Kasumi-1 (cell line): ENCODE measurements around the gene TMEM97.
A peak's percentile ranks its signal among the peaks of the same experiment; 100 is the strongest.

Experiments used
- DNase-seq, 2 experiments: peaks; one replicate each; lab custom pipeline; 2025; lab: John Stamatoyannopoulos, UW

Gene TMEM97

DNA sequence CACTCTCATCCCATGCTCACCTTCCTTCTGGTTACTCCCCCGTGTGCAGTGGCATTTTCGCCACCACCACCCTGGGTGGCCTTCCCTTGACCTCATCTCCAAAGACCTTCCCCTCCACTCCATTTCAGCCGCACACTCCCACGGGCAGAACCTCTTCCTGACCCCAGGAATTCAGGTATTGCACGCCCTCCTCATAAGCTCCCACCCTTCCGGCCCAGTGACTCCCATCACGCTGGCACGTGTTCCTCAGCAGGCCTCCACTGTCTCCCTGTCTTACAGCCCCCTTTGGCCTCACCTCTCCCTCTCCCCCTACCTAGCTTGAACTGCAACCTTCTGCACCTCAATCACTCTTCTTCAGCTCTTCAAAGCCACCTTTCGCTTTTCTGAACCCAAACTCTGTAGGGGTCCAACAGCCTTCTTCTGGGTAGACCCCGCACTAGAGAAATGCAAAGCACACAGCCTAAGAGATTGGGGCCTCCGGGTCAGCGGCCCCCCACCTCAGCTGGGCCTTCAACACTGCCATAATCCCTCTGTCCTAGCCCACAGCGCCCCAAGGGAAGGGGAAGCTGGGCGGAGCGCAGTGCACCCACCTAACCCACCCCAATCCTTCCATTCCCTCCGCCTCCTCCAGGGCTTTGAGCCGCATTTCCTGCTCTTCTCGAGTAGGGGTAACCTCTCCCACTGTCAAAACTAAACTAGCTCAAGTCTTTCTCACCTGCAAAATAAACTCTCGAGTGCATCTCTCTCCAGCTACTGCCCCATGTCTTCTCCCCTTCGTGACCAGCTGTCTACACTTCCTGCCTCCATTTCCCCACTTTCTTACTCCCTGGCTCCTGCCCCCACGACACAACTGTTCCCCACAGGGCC is 1.7 kb upstream of the TMEM97 start:
- no peak for DNase-seq

DNA sequence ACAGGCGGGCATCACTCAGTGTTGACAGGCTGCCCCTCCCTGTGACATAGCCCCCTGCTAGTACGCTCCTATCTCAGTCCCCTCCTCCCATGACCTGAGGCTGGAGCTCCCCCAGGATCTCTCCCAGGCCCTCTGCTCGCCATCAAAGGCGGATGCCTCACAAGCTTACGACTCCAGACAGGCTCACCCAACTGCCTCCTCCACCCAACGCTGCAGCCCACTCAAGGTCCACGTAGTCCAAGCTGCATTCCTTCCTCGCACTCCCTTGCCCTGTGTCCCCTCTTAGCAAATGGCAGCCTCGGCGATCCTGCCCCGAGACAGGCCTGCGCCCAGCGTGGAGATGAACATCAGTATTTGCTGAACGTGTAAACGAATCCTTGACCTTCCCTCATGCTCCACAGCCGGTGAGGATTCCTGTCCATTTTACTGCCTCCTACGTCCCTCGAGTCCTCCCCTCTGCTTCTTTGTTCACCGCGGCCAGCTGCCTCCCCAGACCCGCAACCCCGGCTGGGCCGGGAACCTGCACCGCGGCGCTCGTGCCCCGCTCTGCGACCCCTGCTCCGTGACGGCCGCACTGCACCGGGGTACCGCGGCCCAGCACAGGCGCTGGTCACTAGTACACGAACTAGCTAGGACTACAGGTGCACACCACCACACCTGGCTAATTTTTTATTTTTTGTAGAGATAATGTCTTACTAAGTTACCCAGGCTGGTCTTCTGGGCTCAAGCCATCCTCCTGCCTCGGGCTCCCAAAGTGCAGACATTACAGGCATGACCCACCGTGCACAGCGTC is 838 bp upstream of the TMEM97 start:
- DNase-seq = peak in 1 of 2 experiments; percentile 37

DNA sequence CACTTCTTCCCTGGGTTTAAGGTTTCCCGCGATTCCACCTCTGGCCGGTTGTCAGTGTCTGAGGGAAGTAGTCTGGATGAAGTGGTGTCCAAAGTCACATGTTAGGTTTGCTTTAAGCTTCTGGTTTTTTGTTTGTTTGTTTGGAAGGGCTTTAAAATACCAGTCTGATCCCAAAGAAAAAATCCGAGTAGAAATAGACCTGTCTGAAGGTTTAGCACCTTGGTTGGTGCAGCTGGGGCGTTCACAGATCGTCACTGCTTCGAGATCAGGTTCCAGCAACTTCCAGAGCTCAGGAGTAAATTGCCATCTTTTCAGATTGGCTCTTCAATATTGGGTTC is 567 bp downstream of the TMEM97 start:
- peak; percentile 20 to 45 for DNase-seq

DNA sequence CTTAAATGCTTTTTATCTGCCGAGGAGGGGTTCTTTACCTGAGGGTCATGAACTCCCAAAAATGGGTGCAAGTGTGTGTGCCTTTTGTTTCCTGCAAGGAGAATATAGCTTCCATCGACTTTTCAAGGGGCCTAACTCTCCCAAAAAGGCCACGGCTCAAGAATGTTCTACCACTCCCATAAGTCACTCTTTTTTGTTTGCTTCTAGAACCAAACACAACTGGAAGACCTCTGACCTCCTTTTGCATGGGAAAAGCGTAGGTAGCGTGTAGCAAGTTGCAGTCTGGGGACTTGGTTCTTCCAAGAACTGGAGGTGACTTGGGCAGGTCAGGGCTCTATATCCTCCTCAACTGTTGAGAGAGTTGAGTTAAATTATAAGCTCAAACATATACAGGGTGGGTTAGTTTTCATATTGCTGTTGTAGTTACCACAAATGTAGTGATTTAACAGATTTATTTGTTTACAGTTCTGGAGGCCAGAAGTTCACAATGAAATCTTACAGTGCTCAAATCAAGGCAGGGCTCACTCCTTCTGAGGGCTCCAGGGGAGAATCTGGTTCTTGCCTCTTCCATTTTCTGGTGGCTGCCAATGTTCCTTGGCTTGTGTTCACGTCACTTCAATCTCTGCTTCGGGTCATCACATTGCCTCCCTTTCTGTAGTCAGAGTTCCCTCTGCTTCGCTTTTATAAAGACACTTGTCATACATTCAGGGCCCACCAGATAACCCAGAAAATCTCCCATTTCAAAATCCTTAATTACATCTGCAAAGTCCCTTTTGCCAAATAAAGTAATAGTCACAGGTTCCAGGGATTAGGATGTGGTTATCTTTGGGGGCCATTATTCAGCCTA is 1.4 kb downstream of the TMEM97 start:
- DNase-seq = no peak

DNA sequence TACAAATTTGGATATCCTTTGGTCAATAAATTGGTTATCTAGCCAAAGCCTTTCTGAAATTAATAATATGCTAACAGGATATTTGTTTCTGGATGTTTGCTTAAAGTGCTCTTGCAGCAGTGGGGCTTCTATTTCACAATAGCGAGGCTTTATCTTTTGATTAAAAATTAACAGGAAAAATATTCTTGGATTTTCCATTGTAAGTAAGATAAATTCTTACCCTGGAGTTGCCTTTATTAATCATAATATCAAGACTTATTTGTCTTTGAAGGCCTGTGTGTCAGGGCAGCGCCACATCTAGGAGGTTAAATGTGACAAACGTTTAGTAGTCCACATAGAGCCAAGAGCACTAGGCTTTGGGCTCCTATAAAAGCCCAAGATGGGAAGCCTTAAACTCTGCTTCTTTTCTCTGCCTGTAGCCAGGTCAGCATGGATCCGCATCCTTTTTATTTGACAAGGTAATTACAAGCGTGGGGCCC is 5.3 kb downstream of the TMEM97 start:
- no peak for DNase-seq

DNA sequence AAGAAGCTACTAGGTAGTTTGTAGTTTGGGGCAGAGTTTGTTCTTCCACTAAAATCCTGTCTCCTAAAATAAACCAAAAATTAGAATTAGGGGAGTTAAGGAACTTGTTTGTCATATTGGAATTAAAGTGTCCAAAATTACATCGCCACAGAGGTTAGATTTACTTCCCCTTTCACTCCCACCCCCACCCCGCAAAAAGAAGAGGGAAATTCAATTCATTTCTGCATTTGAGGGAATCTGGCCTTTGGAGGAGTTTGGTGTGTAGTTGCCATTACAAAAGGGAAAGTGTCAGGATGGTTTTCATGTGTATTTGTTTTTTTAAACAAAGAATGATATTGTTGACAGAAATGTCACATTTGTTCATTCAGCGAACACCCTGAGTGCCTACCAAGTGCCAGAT is 5.8 kb downstream of the TMEM97 start:
- peak; percentile 14 to 22 for DNase-seq

DNA sequence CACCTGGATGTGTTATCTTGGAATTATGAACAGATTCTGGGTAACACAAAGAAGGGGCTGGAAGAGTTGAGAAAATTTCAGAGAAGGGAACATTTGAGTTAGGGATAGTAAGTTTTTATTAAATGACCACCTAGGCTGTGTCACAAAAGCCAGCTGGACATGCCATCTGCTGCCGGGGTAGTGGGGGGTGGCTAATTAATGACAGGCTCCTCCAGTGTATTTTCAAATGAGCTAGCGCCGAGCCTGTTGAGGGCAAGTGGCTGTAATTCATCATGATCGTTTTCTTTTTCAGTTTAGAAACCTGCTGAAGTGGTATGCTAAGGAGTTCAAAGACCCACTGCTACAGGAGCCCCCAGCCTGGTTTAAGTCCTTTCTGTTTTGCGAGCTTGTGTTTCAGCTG is 6.2 kb downstream of the TMEM97 start:
- DNase-seq = no peak

DNA sequence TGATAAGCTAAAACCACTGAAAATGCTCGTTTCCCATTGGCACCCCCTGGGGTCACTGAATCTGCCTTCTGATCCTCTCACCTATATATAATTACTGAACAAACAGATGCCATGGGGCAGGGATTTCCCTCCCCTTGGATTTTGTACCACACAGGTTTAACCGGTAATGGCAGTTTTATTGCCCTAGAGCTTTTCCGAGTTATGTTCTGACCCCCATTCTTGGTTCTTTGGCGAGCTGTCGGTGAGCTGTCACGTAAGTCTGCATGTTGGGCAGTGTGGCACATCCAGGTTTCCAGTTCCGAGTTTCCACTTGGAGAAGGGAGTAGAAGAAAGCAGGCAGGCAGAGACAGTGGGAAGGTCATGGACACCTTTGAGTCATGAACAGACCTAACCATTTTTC is 7.1 kb downstream of the TMEM97 start:
- no peak for DNase-seq

DNA sequence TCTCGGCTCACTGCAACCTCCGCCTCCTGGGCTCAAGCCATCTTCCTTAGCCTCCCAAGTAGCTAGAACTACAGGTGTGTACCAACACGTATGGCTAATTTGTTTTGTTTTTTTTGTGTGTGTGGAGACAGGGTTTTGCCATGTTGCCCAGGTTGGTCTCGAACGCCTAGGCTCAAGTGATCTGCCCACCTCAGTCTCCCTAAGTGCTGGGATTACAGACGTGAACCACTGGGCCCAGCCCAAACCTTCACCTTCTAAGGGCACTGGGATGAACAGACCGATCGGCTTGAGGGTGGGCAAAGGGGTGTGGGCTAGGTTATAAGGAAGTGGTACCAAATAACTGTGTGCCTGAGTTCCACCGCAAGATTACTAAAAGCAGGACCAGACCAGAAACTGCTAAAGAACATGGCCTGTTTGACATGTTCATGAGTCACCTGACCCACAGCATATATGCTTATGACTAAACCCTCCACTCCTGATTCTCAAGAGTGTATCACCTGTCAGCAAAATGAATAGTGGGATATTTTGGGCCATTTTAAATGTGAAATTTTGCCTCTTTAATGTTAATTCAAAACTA is 8.1 kb downstream of the TMEM97 start:
- DNase-seq = no peak

DNA sequence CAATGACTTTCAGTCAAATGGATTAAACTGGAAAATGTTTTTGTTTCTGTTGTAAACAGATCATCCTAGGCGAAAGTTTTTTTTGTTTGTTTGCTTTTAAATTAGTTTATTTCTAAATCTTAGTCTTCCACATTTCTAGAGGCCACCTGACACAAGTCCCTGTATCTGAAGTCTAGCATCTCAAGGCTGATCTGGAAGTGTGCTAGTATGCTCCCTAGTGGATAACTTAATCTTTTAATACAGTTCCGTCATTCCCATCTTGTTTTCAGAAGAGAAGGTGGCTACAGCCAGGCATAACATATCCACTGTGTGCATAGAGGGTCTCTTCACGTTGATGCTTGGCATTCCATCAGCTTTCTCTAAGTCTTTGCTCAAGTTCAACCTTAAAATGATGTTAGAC is 8.7 kb downstream of the TMEM97 start:
- peak in 1 of 2 experiments; percentile 9 for DNase-seq

DNA sequence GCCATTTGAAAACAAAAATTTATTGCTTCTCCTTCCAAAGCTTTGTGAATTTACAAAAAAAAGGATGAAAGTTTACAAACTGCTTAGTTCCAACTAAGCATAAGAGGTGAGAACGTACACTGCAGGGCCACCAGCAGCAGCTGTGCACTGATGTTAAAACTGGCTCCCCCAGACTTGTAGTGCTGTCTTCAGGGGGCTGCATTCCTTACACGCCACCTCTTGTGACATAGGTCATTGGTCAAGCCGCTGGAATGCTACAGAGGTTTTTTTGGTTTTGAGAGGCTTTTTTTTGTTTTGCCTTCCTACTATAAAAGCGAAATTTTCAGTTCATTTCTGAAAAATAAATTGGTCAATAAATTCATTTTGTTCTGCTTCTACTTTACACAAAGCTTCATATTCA is 9.3 kb downstream of the TMEM97 start:
- DNase-seq = no peak

DNA sequence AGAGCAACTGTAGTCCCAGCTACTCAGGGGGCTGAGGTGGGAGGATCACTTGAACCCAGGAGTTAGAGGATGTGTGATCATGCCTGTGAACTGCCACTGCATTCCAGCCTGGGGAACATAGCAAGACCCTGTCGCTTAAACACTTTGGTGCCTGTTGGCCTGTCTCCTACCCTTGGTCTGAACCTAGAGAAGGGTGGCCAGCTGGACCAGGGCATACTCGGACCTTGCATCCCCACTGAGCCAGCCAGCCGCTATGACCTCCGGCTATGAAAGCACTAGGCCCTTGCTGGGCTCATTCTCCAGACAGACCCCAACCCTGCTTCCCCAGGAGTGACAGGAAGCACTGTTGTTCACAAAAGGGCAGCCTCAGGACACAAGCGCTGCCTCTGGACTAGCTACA is 11.7 kb downstream of the TMEM97 start:
- DNase-seq = no peak

DNA sequence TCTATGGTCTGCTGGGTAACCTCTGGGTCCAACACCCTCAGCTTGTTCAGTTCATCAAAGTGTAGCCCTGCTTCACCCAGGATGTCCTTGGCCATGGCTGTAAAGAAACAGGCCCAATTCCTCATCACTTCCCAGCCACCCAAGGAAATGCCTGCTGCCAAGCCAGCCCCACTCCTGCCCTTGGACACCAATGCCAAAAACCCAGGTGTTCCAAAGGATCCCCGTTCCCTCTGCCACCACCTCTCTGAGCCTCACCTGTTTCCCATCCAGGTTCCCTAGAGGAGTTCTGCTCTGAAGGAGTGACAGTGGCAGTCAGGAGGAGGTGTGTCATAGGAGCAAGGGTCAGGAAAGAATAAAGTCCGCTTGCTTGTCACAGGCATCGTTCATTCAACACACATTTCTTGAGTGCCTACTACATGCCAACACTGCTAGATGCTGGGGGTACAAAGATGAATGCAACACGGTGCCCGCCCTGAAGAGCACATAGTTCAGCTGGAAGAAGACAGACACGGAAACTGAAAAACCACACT is 13.0 kb downstream of the TMEM97 start:
- no peak for DNase-seq

DNA sequence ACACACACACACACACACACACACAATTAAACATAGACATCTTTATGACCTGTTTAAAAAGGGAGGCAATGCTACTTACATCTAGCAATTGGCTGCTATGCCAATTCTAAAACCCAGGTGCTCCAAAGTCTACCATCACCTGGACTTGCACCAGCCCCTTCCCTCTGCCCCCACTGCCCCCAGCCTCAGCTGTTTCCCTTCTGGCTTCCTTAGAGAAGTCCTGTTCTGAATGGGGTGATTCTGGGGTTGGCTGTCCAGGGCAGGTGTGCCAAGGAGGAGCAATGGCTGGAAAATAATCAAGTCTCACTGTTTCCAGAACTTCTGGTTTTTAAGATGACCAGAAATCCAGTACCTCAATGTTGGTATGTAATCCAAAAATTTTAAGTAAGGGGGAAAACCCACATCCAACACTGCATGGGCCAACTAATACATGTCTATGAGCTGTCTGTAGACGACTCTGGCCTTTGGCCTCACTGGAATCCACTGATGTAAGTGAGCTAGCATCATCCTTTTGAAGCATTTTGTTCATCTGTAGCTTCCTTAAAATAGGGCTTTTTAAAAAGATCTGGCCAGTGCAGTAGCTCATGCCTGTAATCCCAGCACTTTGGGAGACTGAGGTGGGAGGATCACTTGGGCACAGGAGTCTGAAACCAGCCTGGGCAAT is 14.2 kb downstream of the TMEM97 start:
- DNase-seq = no peak

DNA sequence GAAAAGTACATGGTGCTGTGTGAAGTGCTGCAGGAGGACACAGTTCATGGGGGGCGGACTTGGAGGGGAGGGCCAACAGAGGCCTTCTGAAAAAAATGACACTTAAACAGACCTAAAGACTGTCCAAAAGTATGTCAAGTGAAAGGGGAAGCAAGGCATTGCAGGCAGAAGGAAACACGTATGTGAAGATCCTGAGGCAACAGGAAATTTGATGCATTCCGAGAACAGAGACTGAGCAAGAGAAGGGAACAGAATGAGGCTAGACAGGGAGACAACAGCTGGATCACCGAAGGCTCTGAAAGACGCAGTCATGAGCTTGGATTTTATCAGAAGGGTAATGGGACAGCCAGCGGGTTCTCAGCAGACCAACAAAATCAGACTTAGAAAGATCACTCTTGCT is 15.2 kb downstream of the TMEM97 start:
- DNase-seq = peak; percentile 17 to 59

DNA sequence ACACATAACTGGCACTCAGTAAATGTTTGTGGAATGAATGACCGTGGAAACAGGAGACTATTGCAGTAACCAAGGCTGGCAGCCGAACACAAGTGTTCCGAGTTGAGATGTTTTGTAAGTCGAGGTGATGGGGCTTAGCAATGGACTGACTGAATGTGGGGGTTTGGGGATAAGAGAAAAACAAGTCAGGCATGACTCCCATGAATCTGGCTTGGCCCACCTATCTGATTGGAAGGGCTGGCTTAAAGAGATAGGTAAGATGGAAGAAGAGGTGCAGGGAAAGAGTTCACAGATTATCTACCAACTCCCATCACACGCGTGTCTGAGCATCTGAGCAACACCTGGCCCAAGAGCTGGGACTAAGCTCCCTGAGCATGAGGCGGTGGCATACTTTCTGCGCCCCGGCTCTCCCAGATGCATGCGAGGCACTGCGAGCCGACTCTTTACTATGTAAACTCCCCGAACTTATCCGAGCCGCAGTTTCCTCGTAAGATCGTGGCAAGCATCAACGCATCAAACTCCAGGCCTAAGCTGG is 15.7 kb downstream of the TMEM97 start:
- DNase-seq = no peak

DNA sequence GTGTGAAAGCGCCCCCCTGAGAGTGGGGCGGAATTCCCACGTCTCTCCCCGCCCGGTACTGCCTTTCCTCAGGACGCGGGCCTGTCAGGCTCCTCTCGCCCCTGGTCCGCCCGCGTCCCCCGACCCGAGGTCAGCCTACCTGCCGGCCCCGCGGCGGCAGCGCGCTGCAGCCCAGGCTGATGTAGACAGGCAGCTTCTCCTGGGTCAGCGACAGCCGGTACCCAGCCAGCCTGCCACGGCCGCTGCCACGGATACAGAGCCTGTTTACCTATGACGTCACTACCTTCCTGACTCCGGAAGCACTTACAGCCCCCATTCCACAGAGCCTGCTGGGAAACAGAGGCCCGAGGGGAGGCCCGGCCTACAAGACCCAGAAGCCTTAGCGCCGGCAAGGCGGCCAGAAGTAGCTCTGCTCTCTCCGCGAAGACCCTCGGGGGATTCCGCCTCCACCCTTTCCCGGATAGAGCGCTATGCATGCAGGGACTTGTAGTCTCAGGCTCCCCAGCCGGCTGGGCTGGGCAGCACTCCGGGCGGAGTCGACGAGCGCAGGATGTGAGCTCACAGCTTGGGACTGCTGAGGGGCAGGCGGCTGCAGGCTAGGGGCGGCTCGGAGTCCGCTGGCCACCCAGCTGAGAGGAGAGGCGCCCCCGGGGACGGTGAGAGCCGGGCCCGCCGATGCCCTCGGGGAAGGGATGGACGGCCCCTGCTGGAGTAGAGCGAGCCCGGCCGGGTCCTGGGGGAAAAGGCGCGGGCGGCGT is 16.4 kb downstream of the TMEM97 start, which contains the start of the genes IFT20 and TNFAIP1:
Gene IFT20 (minus strand): TSS at position 272 of the 758 bp plus-strand sequence. CDS start 3,487 bp downstream, outside the sequence.
Gene TNFAIP1 (plus strand): TSS at position 561 of the 758 bp plus-strand sequence. CDS start 3,761 bp downstream, outside the sequence.
- peak; percentile 98 to 99 for DNase-seq

DNA sequence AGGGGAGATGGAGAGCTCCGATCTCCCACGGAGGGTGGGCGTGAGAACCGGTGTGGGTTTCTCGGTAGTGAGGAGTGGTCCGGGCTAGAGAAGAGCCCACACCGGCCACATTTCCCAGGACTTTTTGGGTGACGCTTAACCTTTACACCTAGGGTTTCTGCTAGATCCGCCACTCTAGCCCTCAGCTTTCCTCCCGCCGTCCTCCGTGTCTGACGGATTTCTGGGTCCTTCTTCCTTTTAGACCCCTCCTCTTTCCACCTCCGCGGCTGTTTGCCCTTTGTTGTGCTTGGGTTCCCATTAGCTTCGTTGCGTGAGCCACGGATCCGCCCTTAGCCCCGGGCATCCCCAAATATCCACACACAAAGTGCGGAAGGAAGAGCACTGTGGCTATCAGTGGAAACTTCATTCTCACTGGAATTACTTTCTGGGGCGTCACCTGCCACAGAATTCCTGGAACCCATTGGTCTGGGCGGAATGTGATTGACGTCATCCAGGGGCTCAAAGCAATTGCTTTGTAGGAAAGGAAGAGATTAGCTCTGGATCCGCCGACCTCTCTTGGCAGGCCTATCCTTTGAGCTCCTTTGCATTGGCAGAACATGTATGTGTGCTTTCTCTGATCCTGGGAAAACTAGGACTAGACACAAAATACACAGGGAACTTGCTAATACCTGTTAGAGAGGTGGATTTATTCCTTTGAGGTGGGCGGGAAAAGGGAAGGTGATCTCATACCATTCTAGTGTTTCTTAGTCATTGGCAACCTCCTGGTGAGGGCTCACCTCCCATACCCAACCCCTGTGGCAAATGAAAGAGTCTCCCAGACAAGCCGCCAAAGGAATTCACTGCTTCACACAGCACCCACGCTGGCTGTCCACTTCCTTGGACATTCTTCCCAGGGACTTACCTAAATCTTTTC is 17.2 kb downstream of the TMEM97 start:
- peak; percentile 21 to 31 for DNase-seq
